K562 (cell line): Measurements from ENCODE around the gene KMT2A. TPM values are rescaled to one million over a fixed set of nuclear protein-coding genes. Genes with fewer than 3 reads are reported as not detected.

Experiments
- FOXJ2 ChIP-seq: fragments of 200-800 bp; sonication (Bioruptor generic); IDR thresholded peaks from 2 replicates; pipeline ENCODE4 v1.6.1; 2016; ENCODE audit warnings: missing genetic modification characterization, missing compliant biosample characterization
- FOXP1 ChIP-seq: sonication (generic); formaldehyde crosslinking; IDR thresholded peaks from 2 replicates; pipeline ENCODE4 v1.8.0; 2022; ENCODE audit warnings: mild to moderate bottlenecking, missing genetic modification reagents
- JUN ChIP-seq, 2 experiments: sonication (generic) in 1 of 2; formaldehyde crosslinking in 1 of 2; IDR thresholded peaks; 2 replicates each; pipeline versions ENCODE4 v1.6.1 to v1.8.0; 2012 to 2022; ENCODE audit warnings: borderline replicate concordance in 2 of 2, mild to moderate bottlenecking in 2 of 2, improper control_type of control experiment in 1 of 2, low read depth in 1 of 2, low read length in 1 of 2, missing genetic modification reagents in 1 of 2
- NRF1 ChIP-seq, 2 experiments: fragments of 450-650 bp; IDR thresholded peaks in 1 of 2; conservative IDR thresholded peaks in 1 of 2; 2 replicates each; pipeline ENCODE4 v1.6.1; 2014; ENCODE audit warnings: mild to moderate bottlenecking in 2 of 2
- POLR2G ChIP-seq: fragments of 200-400 bp; formaldehyde crosslinking; IDR thresholded peaks from 2 replicates; pipeline ENCODE4 v1.6.1; 2017; ENCODE audit warnings: low read depth, mild to moderate bottlenecking, antibody characterized with exemption, low read length, moderate library complexity
- RBFOX2 ChIP-seq: fragments of 200-400 bp; formaldehyde crosslinking; IDR thresholded peaks from 2 replicates; pipeline ENCODE4 v1.6.1; 2017; ENCODE audit warnings: low read depth, mild to moderate bottlenecking, low read length, moderate library complexity
- SIN3B ChIP-seq: fragments of 450-650 bp; IDR thresholded peaks from 2 replicates; pipeline ENCODE4 v1.6.1; 2017; ENCODE audit warnings: low read depth, mild to moderate bottlenecking, moderate library complexity
- SP1 ChIP-seq: sonication (generic); formaldehyde crosslinking; IDR thresholded peaks from 2 replicates; pipeline ENCODE4 v1.8.1; 2022; ENCODE audit warnings: mild to moderate bottlenecking, missing genetic modification reagents
- YY1 ChIP-seq, 3 experiments: IDR thresholded peaks; 2 replicates each; pipeline ENCODE4 v1.6.1; 2011; ENCODE audit warnings: low read length in 2 of 3, mild to moderate bottlenecking in 2 of 3, moderate library complexity in 2 of 3, borderline replicate concordance in 1 of 3, control low read depth in 1 of 3, low read depth in 1 of 3; ENCODE audit not compliant: insufficient read depth in 3 of 3, insufficient replicate concordance in 2 of 3, control insufficient read depth in 1 of 3, insufficient read length in 1 of 3; ENCODE audit errors: extremely low read depth in 1 of 3
- ZBTB11 ChIP-seq, 3 experiments: fragments of 200-800 bp in 1 of 3; fragments of 250-450 bp in 1 of 3; fragments of 450-650 bp in 1 of 3; sonication (Bioruptor Pico) in 1 of 3; sonication (Bioruptor generic) in 1 of 3; formaldehyde crosslinking in 1 of 3; IDR thresholded peaks; 2 replicates each; pipeline versions ENCODE4 v1.6.1 to v1.8.0; 2016 to 2022; ENCODE audit warnings: mild to moderate bottlenecking in 2 of 3, missing genetic modification characterization in 2 of 3, missing compliant biosample characterization in 1 of 3, moderate library complexity in 1 of 3
- ZNF444 ChIP-seq: fragments of 250-450 bp; sonication (Bioruptor Pico); IDR thresholded peaks from 2 replicates; pipeline ENCODE4 v1.4.0; 2020; ENCODE audit warnings: mild to moderate bottlenecking, moderate library complexity
- polyA plus RNA-seq, 8 experiments: library from polyadenylated mRNA; depleted of rRNA in 4 of 8; stranded (reverse) in 5 of 8; unstranded in 3 of 8; fragments of >200 nt; fragmentation: Nextera tagmentation in 2 of 8; fragmentation: Illumina TruSeq in 1 of 8; extraction: Ambion mirVana in 2 of 8; extraction: Trizol in 1 of 8; gene quantifications; 2 replicates each; pipeline versions ENCODE4 v1.2.1 to v1.2.3, GENCODE V29; 2011 to 2014; ENCODE audit warnings: inconsistent platforms in 1 of 8, missing spikeins in 1 of 8
- total RNA-seq, 7 experiments: library from RNA; depleted of rRNA in 6 of 7; stranded (reverse); fragments of >200 nt in 6 of 7; fragmentation: Illumina TruSeq in 2 of 7; extraction: Trizol in 2 of 7; gene quantifications; 2 replicates each; pipeline versions ENCODE4 v1.2.1 to v1.2.3, GENCODE V29; 2011 to 2021; ENCODE audit warnings: low replicate concordance in 1 of 7
- TF ChIP-seq, protein P1 (sequence below): sonication (generic); formaldehyde crosslinking; IDR thresholded peaks from 2 replicates; pipeline ENCODE4 v1.8.0; 2022; ENCODE audit warnings: mild to moderate bottlenecking, missing genetic modification reagents

Gene KMT2A
- total and polyA plus RNA-seq, 9 of the 15 experiments (the other 6 are each of a cell fraction or from before 2014, with no cell fraction given) = 9.6 to 59.9 (median 32.6) TPM

- no peak for TF ChIP-seq JUN (IDR thresholded peaks at IDR 0.05; ENCODE audit: borderline replicate concordance, low read depth, low read length)
- TF ChIP-seq JUN (CRISPR knock-in tag; IDR thresholded peaks at IDR 0.05; ENCODE audit: borderline replicate concordance) = 0 out of 2 replicates have a peak, but pooled peaks have one; percentile 37
- TF ChIP-seq, protein P1, sequence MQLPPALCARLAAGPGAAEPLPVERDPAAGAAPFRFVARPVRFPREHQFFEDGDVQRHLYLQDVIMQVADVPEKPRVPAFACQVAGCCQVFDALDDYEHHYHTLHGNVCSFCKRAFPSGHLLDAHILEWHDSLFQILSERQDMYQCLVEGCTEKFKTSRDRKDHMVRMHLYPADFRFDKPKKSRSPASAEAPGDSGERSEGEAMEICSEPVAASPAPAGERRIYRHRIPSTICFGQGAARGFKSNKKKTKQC (CRISPR knock-in tag) = 0 out of 2 replicates have a peak, but pooled peaks have one; percentile 19
- TF ChIP-seq SP1 (CRISPR knock-in tag) = peak; percentile 20; the same call in 1 of the 2 replicates
- TF ChIP-seq SIN3B = peak; percentile 10; the same call in 1 of the 2 replicates
- TF ChIP-seq ZBTB11 (CRISPR knock-in tag; IDR thresholded peaks at IDR 0.05) = 0 out of 6 replicates have a peak, but pooled peaks of 1 of the 3 experiments have one; percentile 9
- TF ChIP-seq ZNF444 (CRISPR knock-in tag) = no peak
- TF ChIP-seq POLR2G = peak; percentile 65
- peak; percentile 71 for TF ChIP-seq RBFOX2
- peak in 1 of 3 experiments; percentile 4 for TF ChIP-seq YY1 (IDR thresholded peaks at IDR 0.05; ENCODE audit: borderline replicate concordance in 1 of 3, control insufficient read depth in 1 of 3, extremely low read depth in 1 of 3, insufficient read depth in 3 of 3, insufficient read length in 1 of 3, insufficient replicate concordance in 2 of 3, low read depth in 1 of 3, low read length in 2 of 3)
- peak; percentile 4; the same call in 1 of the 2 replicates for TF ChIP-seq FOXJ2 (tag)
- TF ChIP-seq FOXP1 (CRISPR knock-in tag) = no peak
- peak in 1 of 2 experiments; percentile 31; a peak in 1 of 4 replicates for TF ChIP-seq NRF1 (conservative IDR thresholded peaks at IDR 0.05 in 1 of 2, IDR thresholded peaks at IDR 0.05 in 1 of 2)
Measured at GRCh38 chr11:118436639-118437207, 431 bp downstream of the KMT2A start (continued).
